ENCODE data around the gene IL16.

DNA sequence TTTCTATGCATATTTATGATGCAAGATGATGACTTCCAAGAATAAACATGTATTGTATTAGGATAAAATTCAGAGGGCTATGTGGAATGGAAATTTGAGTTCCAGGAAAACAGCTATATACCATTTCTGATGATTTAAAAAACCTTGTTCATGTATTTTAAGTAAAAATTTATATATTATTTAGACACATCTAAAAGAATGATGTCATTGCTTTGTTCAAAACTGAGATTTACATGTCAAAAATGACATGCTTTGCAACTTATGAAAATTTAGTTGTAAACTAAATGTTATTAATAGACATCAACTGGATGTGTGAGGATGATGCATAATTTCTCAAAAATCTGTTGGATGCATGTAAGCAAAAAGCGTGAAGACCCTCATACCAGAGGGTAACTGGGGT is 125.0 kb downstream of the IL16 start:
- TF ChIP-seq CTCF (optimal IDR thresholded peaks at IDR 0.05 in 1 of 3, IDR thresholded peaks at IDR 0.05 in 1 of 3, conservative IDR thresholded peaks at IDR 0.05 in 1 of 3; ENCODE audit: extremely low read depth in 1 of 3, insufficient read depth in 2 of 3, low read length in 3 of 3) (no peak), EZH2 (IDR thresholded peaks at IDR 0.05; ENCODE audit: low read length) (no peak)

Data from keratinocyte (primary cell).